CD8-positive, alpha-beta memory T cell (primary cell): ENCODE data around the gene APEH. TPM values are rescaled to one million over a fixed set of nuclear protein-coding genes. Genes with fewer than 3 reads are reported as not detected.
A peak's percentile ranks its signal among the peaks of the same experiment; 100 is the strongest.

Experiments used
- CTCF ChIA-PET: fragments of 350-600 bp; sonication (Branson Sonifier 250); formaldehyde crosslinking; loops from one replicate; lab custom pipeline; 2021; ENCODE audit warnings: antibody characterized with exemption; lab: Charles Lee
- POLR2A ChIA-PET: fragments of 350-600 bp; sonication (Branson Sonifier 250); formaldehyde crosslinking; loops from one replicate; lab custom pipeline; 2021; ENCODE audit warnings: antibody characterized with exemption; lab: Charles Lee
- DNase-seq, 5 donors: peaks; one replicate each; pipeline versions ENCODE4 v3.0.0 to v3.0.0-alpha.2; 2020 to 2022; ENCODE audit warnings: mixed read lengths in 1 of 5
- H3K27ac ChIP-seq: one replicate; pipeline ENCODE4 v1.7.0; 2013; ENCODE audit warnings: low read depth, mild to moderate bottlenecking, low read length, moderate library complexity
- H3K27me3 ChIP-seq: 2 replicates; pipeline ENCODE4 v1.7.0; 2013; ENCODE audit warnings: low read length, mild to moderate bottlenecking; ENCODE audit not compliant: insufficient read depth, poor library complexity, severe bottlenecking
- H3K36me3 ChIP-seq: 2 replicates; pipeline ENCODE4 v1.7.0; 2013; ENCODE audit warnings: mild to moderate bottlenecking, low read length, moderate library complexity; ENCODE audit not compliant: insufficient read depth
- H3K4me1 ChIP-seq: 2 replicates; pipeline ENCODE4 v1.7.0; 2013; ENCODE audit warnings: mild to moderate bottlenecking, low read length, moderate library complexity; ENCODE audit not compliant: insufficient read depth
- H3K4me3 ChIP-seq: 2 replicates; pipeline ENCODE4 v1.7.0; 2013; ENCODE audit warnings: mild to moderate bottlenecking, low read length
- H3K9me3 ChIP-seq: 2 replicates; pipeline ENCODE4 v1.7.0; 2013; ENCODE audit warnings: mild to moderate bottlenecking, low read length
- H3K27ac Mint-ChIP-seq, 8 donors: one replicate each; pipeline ENCODE4 v1.8.0; 2020 to 2021; ENCODE audit warnings: mixed read lengths in 8 of 8, mild to moderate bottlenecking in 6 of 8, inconsistent platforms in 3 of 8, moderate library complexity in 3 of 8
- H3K27me3 Mint-ChIP-seq, 2 donors: one replicate each; pipeline ENCODE4 v1.8.0; 2020 to 2021; ENCODE audit warnings: mixed read lengths in 2 of 2, mild to moderate bottlenecking in 1 of 2, moderate library complexity in 1 of 2
- H3K36me3 Mint-ChIP-seq, 3 donors: one replicate each; pipeline ENCODE4 v1.8.0; 2020 to 2021; ENCODE audit warnings: mixed read lengths in 3 of 3, inconsistent platforms in 1 of 3, mild to moderate bottlenecking in 1 of 3
- H3K4me1 Mint-ChIP-seq, 3 donors: one replicate each; pipeline ENCODE4 v1.8.0; 2020 to 2021; ENCODE audit warnings: mixed read lengths in 3 of 3, inconsistent platforms in 1 of 3, mild to moderate bottlenecking in 1 of 3
- H3K4me3 Mint-ChIP-seq, 7 donors: one replicate each; pipeline ENCODE4 v1.8.0; 2020 to 2021; ENCODE audit warnings: mixed read lengths in 7 of 7, mild to moderate bottlenecking in 6 of 7, moderate library complexity in 4 of 7, inconsistent platforms in 2 of 7
- H3K9me3 Mint-ChIP-seq, 5 donors: one replicate each; pipeline ENCODE4 v1.8.0; 2020 to 2022; ENCODE audit warnings: mixed read lengths in 5 of 5, mild to moderate bottlenecking in 3 of 5, moderate library complexity in 2 of 5, inconsistent platforms in 1 of 5
- polyA plus RNA-seq: library from polyadenylated mRNA; unstranded; fragments of 300-500 nt; fragmentation: Illumina TruSeq; gene quantifications from one replicate; pipeline ENCODE4 v1.2.3, GENCODE V29; 2021
- total RNA-seq, 2 experiments: library from RNA; stranded (reverse); gene quantifications; one replicate each; pipeline ENCODE4 v1.2.3, GENCODE V29; 2021

APEH gene
- total and polyA plus RNA-seq, 3 experiments from 2014 or later = 119 to 194 (median 190) TPM

GRCh38 chr3:49704629-49705028, 30.5 kb downstream of the APEH start:
- H3K4me3 Mint-ChIP-seq = no peak overlapping the region
- ChIA-PET CTCF (interaction anchor here (3.7 kb wide), 1 partner anchor 134 kb away, joined by 21 read pairs; no protein-coding TSS in a partner anchor), POLR2A (no interaction called here)
- DNase-seq = no peak
- Histone ChIP-seq H3K36me3 (no peaks in the 10 kb centered on the region), H3K4me1 (no peaks in the 10 kb centered on the region), H3K27me3 (no peaks in the 10 kb centered on the region), H3K9me3 (no peaks in the 10 kb centered on the region), H3K4me3 (no peak overlapping the region), H3K27ac (no peak overlapping the region)
- H3K36me3 Mint-ChIP-seq = peaks cover 0 to 60% (median 6%) of the 10 kb centered on the region in 3 donors
- H3K27me3 Mint-ChIP-seq = no peaks in the 10 kb centered on the region
- peak overlapping the region in 1 of 8 donors; percentile 50 for H3K27ac Mint-ChIP-seq
- H3K9me3 Mint-ChIP-seq = no peaks in the 10 kb centered on the region
- peaks cover 0 to 4% (median 3%) of the 10 kb centered on the region in 3 donors for H3K4me1 Mint-ChIP-seq

GRCh38 chr3:49705390-49705960, 31.3 kb downstream of the APEH start:
- H3K36me3 ChIP-seq = no peaks in the 10 kb centered on the region
- no peaks in the 10 kb centered on the region for H3K27me3 Mint-ChIP-seq
- peak in 1 of 5 donors; percentile 34 for DNase-seq
- H3K4me3 ChIP-seq = no peak overlapping the region
- H3K27ac ChIP-seq = no peak overlapping the region
- H3K27me3 ChIP-seq = no peaks in the 10 kb centered on the region
- H3K36me3 Mint-ChIP-seq = peaks cover 0 to 55% (median 6%) of the 10 kb centered on the region in 3 donors
- H3K4me3 Mint-ChIP-seq = no peak overlapping the region
- no peaks in the 10 kb centered on the region for H3K9me3 ChIP-seq
- no peak overlapping the region for H3K27ac Mint-ChIP-seq
- ChIA-PET CTCF (no interaction called here), POLR2A (no interaction called here)
- peaks cover 0 to 4% (median 3%) of the 10 kb centered on the region in 3 donors for H3K4me1 Mint-ChIP-seq
- H3K9me3 Mint-ChIP-seq = no peaks in the 10 kb centered on the region
- H3K4me1 ChIP-seq = no peaks in the 10 kb centered on the region

GRCh38 chr3:49706456-49707112, 32.4 kb downstream of the APEH start:
- Mint-ChIP-seq H3K27me3 (no peaks in the 10 kb centered on the region), H3K4me1 (peaks cover 0 to 10% (median 8%) of the 10 kb centered on the region in 3 donors), H3K36me3 (peaks cover 0 to 49% (median 5%) of the 10 kb centered on the region in 3 donors), H3K27ac (peak overlapping the region in 3 of 8 donors; percentile 29 to 95 (median 53)), H3K4me3 (no peak overlapping the region), H3K9me3 (no peaks in the 10 kb centered on the region)
- H3K27me3 ChIP-seq = no peaks in the 10 kb centered on the region
- H3K4me3 ChIP-seq = no peak overlapping the region
- H3K4me1 ChIP-seq = no peaks in the 10 kb centered on the region
- no peaks in the 10 kb centered on the region for H3K36me3 ChIP-seq
- ChIA-PET POLR2A (no interaction called here), CTCF (no interaction called here)
- no peak overlapping the region for H3K27ac ChIP-seq
- no peaks in the 10 kb centered on the region for H3K9me3 ChIP-seq
- peak in 1 of 5 donors; percentile 37 for DNase-seq

GRCh38 chr3:49707113-49707480, 32.9 kb downstream of the APEH start:
- no peaks in the 10 kb centered on the region for H3K27me3 ChIP-seq
- Mint-ChIP-seq H3K27me3 (no peaks in the 10 kb centered on the region), H3K27ac (peak overlapping the region in 4 of 8 donors; percentile 25 to 95 (median 64)), H3K4me1 (peaks cover 0 to 14% (median 11%) of the 10 kb centered on the region in 3 donors), H3K4me3 (no peak overlapping the region), H3K9me3 (no peaks in the 10 kb centered on the region), H3K36me3 (peaks cover 0 to 45% (median 6%) of the 10 kb centered on the region in 3 donors)
- no peaks in the 10 kb centered on the region for H3K9me3 ChIP-seq
- CTCF ChIA-PET = no interaction called here
- no peaks in the 10 kb centered on the region for H3K36me3 ChIP-seq
- H3K4me1 ChIP-seq = no peaks in the 10 kb centered on the region
- H3K4me3 ChIP-seq = no peak overlapping the region
- no peak overlapping the region for H3K27ac ChIP-seq
- DNase-seq = peak in 1 of 5 donors; percentile 18
- POLR2A ChIA-PET = no interaction called here

GRCh38 chr3:49709852-49710251, 35.7 kb downstream of the APEH start:
- Mint-ChIP-seq H3K27ac (no peak overlapping the region), H3K36me3 (peaks cover 0 to 29% (median 6%) of the 10 kb centered on the region in 3 donors), H3K9me3 (no peaks in the 10 kb centered on the region), H3K4me3 (no peak overlapping the region), H3K27me3 (no peaks in the 10 kb centered on the region), H3K4me1 (peaks cover 0 to 27% (median 15%) of the 10 kb centered on the region in 3 donors)
- no peaks in the 10 kb centered on the region for H3K9me3 ChIP-seq
- POLR2A ChIA-PET = interaction anchor here (0.7 kb wide), 1 partner anchor 9 kb away, joined by 3 read pairs; no protein-coding TSS in a partner anchor
- DNase-seq = no peak
- H3K4me1 ChIP-seq = no peaks in the 10 kb centered on the region
- no peaks in the 10 kb centered on the region for H3K27me3 ChIP-seq
- H3K36me3 ChIP-seq = no peaks in the 10 kb centered on the region
- no peak overlapping the region for H3K4me3 ChIP-seq
- CTCF ChIA-PET = no interaction called here
- H3K27ac ChIP-seq = no peak overlapping the region

GRCh38 chr3:49711489-49711888, 37.3 kb downstream of the APEH start:
- DNase-seq = peak in 1 of 5 donors; percentile 19

GRCh38 chr3:49712166-49712565, 38.0 kb downstream of the APEH start:
- peaks cover 0 to 18% (median 5%) of the 10 kb centered on the region in 3 donors for H3K36me3 Mint-ChIP-seq
- ChIA-PET POLR2A (interaction anchor here (0.6 kb wide), 1 partner anchor 90 kb away, joined by 3 read pairs; no protein-coding TSS in a partner anchor), CTCF (interaction anchor here (1.4 to 1.8 kb wide), 2 partner anchors 9 to 13 kb away, joined by 3 to 8 read pairs; no protein-coding TSS in a partner anchor)
- peaks cover 0 to 27% (median 15%) of the 10 kb centered on the region in 3 donors for H3K4me1 Mint-ChIP-seq
- no peaks in the 10 kb centered on the region for H3K4me1 ChIP-seq
- no peak overlapping the region for H3K4me3 Mint-ChIP-seq
- DNase-seq = peak in 1 of 5 donors; percentile 26
- no peaks in the 10 kb centered on the region for H3K27me3 ChIP-seq
- H3K27ac Mint-ChIP-seq = peak overlapping the region in 1 of 8 donors; percentile 7
- no peaks in the 10 kb centered on the region for H3K9me3 Mint-ChIP-seq
- no peaks in the 10 kb centered on the region for H3K9me3 ChIP-seq
- no peak overlapping the region for H3K27ac ChIP-seq
- H3K4me3 ChIP-seq = no peak overlapping the region
- H3K36me3 ChIP-seq = no peaks in the 10 kb centered on the region
- H3K27me3 Mint-ChIP-seq = no peaks in the 10 kb centered on the region

More at GRCh38 chr3:49711489-49711888, 37.3 kb downstream of the APEH start:
- Histone ChIP-seq H3K27ac (no peak overlapping the region), H3K9me3 (no peaks in the 10 kb centered on the region), H3K4me3 (no peak overlapping the region), H3K36me3 (no peaks in the 10 kb centered on the region), H3K4me1 (no peaks in the 10 kb centered on the region), H3K27me3 (no peaks in the 10 kb centered on the region)
- CTCF ChIA-PET = interaction anchor here (1.1 to 1.8 kb wide), 2 partner anchors 8 to 74 kb away, joined by 3 to 8 read pairs; partner anchors contain the start of gene IP6K1
- peak overlapping the region in 6 of 8 donors; percentile 16 to 86 (median 38) for H3K27ac Mint-ChIP-seq
- H3K4me3 Mint-ChIP-seq = peak overlapping the region in 1 of 7 donors; percentile 32
- POLR2A ChIA-PET = no interaction called here
- no peaks in the 10 kb centered on the region for H3K27me3 Mint-ChIP-seq
- H3K9me3 Mint-ChIP-seq = no peaks in the 10 kb centered on the region
- peaks cover 0 to 23% (median 6%) of the 10 kb centered on the region in 3 donors for H3K36me3 Mint-ChIP-seq
- peaks cover 0 to 27% (median 15%) of the 10 kb centered on the region in 3 donors for H3K4me1 Mint-ChIP-seq
